Smooth muscle cell (in vitro differentiated cells): ENCODE data around the gene PAX7. TPM values are rescaled to one million over a fixed set of nuclear protein-coding genes. Genes with fewer than 3 reads are reported as not detected.

Source experiments
- DNase-seq: peaks from one replicate; lab custom pipeline; 2025; ENCODE audit not compliant: unreplicated experiment; lab: John Stamatoyannopoulos, UW
- H2AFZ ChIP-seq: fragments of 200-600 bp; sonication (generic); 2 replicates; pipeline ENCODE4 v1.6.0; 2016; ENCODE audit warnings: antibody characterized with exemption, low read depth, mild to moderate bottlenecking
- H3F3A ChIP-seq: fragments of 200-600 bp; sonication (generic); 2 replicates; pipeline ENCODE4 v1.6.0; 2017; ENCODE audit warnings: antibody characterized with exemption, low read depth
- H3K27ac ChIP-seq: fragments of 200-600 bp; sonication (generic); 2 replicates; pipeline ENCODE4 v1.5.1; 2016; ENCODE audit warnings: low read depth, mild to moderate bottlenecking
- H3K27me3 ChIP-seq: fragments of 200-600 bp; sonication (generic); 2 replicates; pipeline ENCODE4 v1.6.1; 2016; ENCODE audit warnings: low read depth, mild to moderate bottlenecking
- H3K36me3 ChIP-seq: fragments of 200-600 bp; sonication (generic); 2 replicates; pipeline ENCODE4 v1.5.1; 2016; ENCODE audit warnings: low read depth
- H3K4me1 ChIP-seq: fragments of 200-600 bp; sonication (generic); 2 replicates; pipeline ENCODE4 v1.5.1; 2016; ENCODE audit warnings: low read depth
- H3K4me2 ChIP-seq: fragments of 200-600 bp; sonication (generic); 2 replicates; pipeline ENCODE4 v1.6.0; 2016; ENCODE audit warnings: mild to moderate bottlenecking
- H3K4me3 ChIP-seq: fragments of 200-600 bp; sonication (generic); 2 replicates; pipeline ENCODE4 v1.5.1; 2016; ENCODE audit warnings: mild to moderate bottlenecking
- H3K79me2 ChIP-seq: fragments of 200-600 bp; sonication (generic); 2 replicates; pipeline ENCODE4 v1.6.0; 2016; ENCODE audit warnings: low read depth, mild to moderate bottlenecking
- H3K9ac ChIP-seq: fragments of 200-600 bp; sonication (generic); 2 replicates; pipeline ENCODE4 v1.6.0; 2016; ENCODE audit warnings: low read depth
- H3K9me3 ChIP-seq: fragments of 200-600 bp; sonication (generic); replicated peaks from 2 replicates; pipeline ENCODE4 v1.5.1; 2016; ENCODE audit warnings: low read depth
- H4K20me1 ChIP-seq: fragments of 200-600 bp; sonication (generic); 2 replicates; pipeline ENCODE4 v1.6.0; 2016; ENCODE audit warnings: low read depth
- WGBS: methylation state at CpG from one replicate; pipeline ENCODE4 v1.1.7; 2016; ENCODE audit warnings: low lambda C conversion rate; 5-methylcytosine and 5-hydroxymethylcytosine counted together
- polyA plus RNA-seq: library from polyadenylated mRNA; unstranded; fragments of >200 nt; fragmentation: Nextera tagmentation; extraction: Ambion mirVana; gene quantifications from 2 replicates; pipeline ENCODE4 v1.2.1, GENCODE V29; 2016
- total RNA-seq: library from RNA; depleted of rRNA; stranded (reverse); fragments of >200 nt; gene quantifications from 2 replicates; pipeline ENCODE4 v1.2.3, GENCODE V29; 2014
- TF ChIP-seq, protein P1 (sequence below): fragments of 200-600 bp; sonication (generic); IDR thresholded peaks from 2 replicates; pipeline ENCODE4 v1.5.1; 2017; ENCODE audit warnings: borderline replicate concordance, mild to moderate bottlenecking, antibody characterized with exemption; ENCODE audit not compliant: insufficient read depth, poor library complexity, severe bottlenecking

The PAX7 gene
- total and polyA plus RNA-seq, 2 experiments from 2014 or later = not detected

GRCh38 chr1:18607289-18607760, 23.3 kb upstream of the PAX7 start:
- H2AFZ ChIP-seq = no peak overlapping the region
- H3K79me2 ChIP-seq = no peaks in the 10 kb centered on the region
- DNase-seq = no peak
- H3K4me3 ChIP-seq = no peak overlapping the region
- H3K4me2 ChIP-seq = no peak overlapping the region
- H3K27ac ChIP-seq = no peak overlapping the region
- H3K36me3 ChIP-seq = no peaks in the 10 kb centered on the region
- H3K4me1 ChIP-seq = no peaks in the 10 kb centered on the region
- 75% methylated on average over 7 of the region's 7 CpGs for WGBS
- peaks cover 38% of the 10 kb centered on the region for H3K27me3 ChIP-seq
- H3K9ac ChIP-seq = no peak overlapping the region
- TF ChIP-seq, protein P1, sequence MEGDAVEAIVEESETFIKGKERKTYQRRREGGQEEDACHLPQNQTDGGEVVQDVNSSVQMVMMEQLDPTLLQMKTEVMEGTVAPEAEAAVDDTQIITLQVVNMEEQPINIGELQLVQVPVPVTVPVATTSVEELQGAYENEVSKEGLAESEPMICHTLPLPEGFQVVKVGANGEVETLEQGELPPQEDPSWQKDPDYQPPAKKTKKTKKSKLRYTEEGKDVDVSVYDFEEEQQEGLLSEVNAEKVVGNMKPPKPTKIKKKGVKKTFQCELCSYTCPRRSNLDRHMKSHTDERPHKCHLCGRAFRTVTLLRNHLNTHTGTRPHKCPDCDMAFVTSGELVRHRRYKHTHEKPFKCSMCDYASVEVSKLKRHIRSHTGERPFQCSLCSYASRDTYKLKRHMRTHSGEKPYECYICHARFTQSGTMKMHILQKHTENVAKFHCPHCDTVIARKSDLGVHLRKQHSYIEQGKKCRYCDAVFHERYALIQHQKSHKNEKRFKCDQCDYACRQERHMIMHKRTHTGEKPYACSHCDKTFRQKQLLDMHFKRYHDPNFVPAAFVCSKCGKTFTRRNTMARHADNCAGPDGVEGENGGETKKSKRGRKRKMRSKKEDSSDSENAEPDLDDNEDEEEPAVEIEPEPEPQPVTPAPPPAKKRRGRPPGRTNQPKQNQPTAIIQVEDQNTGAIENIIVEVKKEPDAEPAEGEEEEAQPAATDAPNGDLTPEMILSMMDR = no peak
- H4K20me1 ChIP-seq = no peaks in the 10 kb centered on the region
- no peaks in the 10 kb centered on the region for H3F3A ChIP-seq
- no peaks in the 10 kb centered on the region for H3K9me3 ChIP-seq

DNA sequence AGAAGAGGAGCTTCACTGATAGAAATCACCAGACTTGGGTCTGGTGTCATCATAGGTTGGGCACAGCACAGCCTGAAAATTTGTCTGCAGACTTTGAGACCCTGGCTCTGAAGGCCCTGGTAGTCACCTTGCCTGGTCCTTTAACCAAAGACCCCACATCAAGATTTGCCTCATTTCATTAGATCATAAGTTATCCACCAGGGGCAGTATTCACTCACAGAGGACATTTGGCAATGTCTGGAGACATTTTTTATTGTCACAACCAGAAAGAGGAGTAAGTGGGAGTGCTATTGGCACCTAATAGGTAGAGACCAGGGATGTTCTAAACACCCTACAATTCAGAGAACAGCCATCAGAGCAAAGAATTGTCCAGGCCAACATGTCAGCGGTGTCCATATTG, 22.1 kb upstream of the PAX7 start:
- Histone ChIP-seq H3F3A (no peaks in the 10 kb centered on the region), H3K9me3 (no peaks in the 10 kb centered on the region), H3K27me3 (peaks cover 37% of the 10 kb centered on the region), H3K79me2 (no peaks in the 10 kb centered on the region), H3K4me1 (no peaks in the 10 kb centered on the region), H3K27ac (no peak overlapping the region), H3K36me3 (no peaks in the 10 kb centered on the region), H3K9ac (no peak overlapping the region), H3K4me3 (no peak overlapping the region), H2AFZ (no peak overlapping the region), H3K4me2 (no peak overlapping the region), H4K20me1 (no peaks in the 10 kb centered on the region)
- 96% methylated on average over 1 of the region's 1 CpG for WGBS
- TF ChIP-seq, protein P1 = no peak
- DNase-seq = no peak

DNA sequence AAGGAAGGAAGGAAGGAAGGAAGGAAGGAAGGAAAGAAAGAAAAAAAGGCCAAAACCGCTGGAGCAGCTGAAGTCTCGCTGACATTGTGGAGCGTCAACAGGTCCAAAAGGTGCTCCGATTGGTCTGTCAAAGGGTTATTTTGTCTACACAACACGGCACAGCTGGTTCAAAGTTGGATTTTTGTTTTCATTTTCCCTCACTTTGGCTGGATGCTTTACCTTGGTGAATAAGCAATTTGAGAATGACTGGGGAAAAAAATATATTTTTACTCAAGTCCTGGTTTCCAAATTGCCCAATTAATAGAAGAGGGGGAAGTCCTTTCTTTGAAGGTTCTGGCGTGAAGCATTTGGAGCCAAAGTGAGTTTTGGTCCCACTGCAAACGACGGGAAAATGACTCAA, 19.3 kb upstream of the PAX7 start:
- Histone ChIP-seq H3K9ac (no peak overlapping the region), H3K79me2 (no peaks in the 10 kb centered on the region), H3K9me3 (no peaks in the 10 kb centered on the region), H3K4me2 (no peak overlapping the region), H3F3A (no peaks in the 10 kb centered on the region), H3K4me1 (no peaks in the 10 kb centered on the region), H3K4me3 (no peak overlapping the region), H3K27ac (no peak overlapping the region), H2AFZ (no peak overlapping the region), H3K36me3 (no peaks in the 10 kb centered on the region), H4K20me1 (no peaks in the 10 kb centered on the region), H3K27me3 (peaks cover 50% of the 10 kb centered on the region)
- DNase-seq = no peak
- TF ChIP-seq, protein P1 = no peak
- 78% methylated on average over 8 of the region's 8 CpGs for WGBS

- TF ChIP-seq, protein P1 = no peak
- Histone ChIP-seq H2AFZ (no peak overlapping the region), H3K27me3 (peaks cover 54% of the 10 kb centered on the region), H3K4me1 (no peaks in the 10 kb centered on the region), H3K27ac (no peak overlapping the region), H4K20me1 (no peaks in the 10 kb centered on the region), H3K4me2 (no peak overlapping the region), H3K4me3 (no peak overlapping the region), H3K36me3 (no peaks in the 10 kb centered on the region), H3F3A (no peaks in the 10 kb centered on the region), H3K79me2 (no peaks in the 10 kb centered on the region), H3K9ac (no peak overlapping the region), H3K9me3 (no peaks in the 10 kb centered on the region)
- DNase-seq = no peak
- WGBS = 73% methylated on average over 8 of the region's 8 CpGs
These were observed 18.6 kb upstream of the PAX7 start for GRCh38 chr1:18612073-18612472.
